Stimulated activated naive CD4-positive, alpha-beta T cell treated with Interleukin-2 at 50 U/mL for 16 hours (primary cell): ENCODE results near the gene ACOT12.
"Not testable (repeated sequence)": the region's sequence is repeated elsewhere in the genome, so short reads cannot be mapped to it uniquely, and the experiment has no call there.

ENCODE experiments used
- DNase-seq: peaks from one replicate; lab custom pipeline; 2025; lab: John Stamatoyannopoulos, UW

ACOT12 gene

DNA sequence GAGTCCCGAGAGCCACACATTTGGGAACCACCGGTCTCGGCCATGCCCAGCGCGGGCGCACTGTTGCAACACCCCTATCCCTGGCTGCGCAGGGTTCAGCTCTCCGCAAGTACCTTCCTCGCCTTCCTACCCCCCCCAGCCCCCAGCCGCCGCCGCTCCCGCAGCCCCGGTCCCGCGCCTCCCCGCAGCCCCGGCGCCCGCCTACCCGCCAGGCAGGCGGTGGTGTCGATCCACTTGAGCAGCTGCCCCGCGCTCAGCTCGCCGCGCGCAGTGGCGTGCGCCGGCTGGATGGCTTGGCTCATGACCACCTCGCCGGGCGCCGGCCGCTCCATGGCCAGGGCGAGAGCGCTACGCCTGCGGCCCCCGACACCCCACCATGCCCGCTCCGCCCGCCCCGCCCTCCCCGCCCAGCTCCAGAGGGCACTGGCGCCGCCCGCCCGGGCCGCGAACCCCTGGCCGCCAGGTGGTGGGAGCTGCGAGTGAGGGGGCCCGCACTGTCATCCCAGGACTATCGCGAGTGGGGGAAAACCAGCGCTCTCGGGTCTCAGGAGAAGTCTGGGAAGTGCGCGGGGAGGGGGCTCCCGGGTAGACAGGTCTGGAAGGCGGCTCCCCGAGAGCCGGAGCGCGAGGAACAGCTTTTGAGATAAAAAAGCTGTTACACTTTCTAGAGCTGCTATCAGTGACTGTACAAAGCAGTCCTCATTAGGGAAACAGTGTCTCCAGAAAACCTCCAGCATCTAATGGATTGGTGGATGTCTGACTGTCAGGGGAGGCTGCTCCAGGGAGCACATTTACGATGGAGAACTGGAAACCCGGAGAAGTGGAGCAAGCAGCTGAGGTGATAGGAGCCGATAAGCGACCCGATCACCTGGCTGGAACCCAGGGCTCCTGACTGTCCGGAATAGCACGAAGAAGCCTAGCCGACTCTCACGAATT lies at the start of gene ACOT12:
Gene ACOT12, minus strand, starts transcription at position 352 of the 936 bp plus-strand sequence. Its CDS starts 20 bp downstream, at position 332.
- no peak for DNase-seq

DNA sequence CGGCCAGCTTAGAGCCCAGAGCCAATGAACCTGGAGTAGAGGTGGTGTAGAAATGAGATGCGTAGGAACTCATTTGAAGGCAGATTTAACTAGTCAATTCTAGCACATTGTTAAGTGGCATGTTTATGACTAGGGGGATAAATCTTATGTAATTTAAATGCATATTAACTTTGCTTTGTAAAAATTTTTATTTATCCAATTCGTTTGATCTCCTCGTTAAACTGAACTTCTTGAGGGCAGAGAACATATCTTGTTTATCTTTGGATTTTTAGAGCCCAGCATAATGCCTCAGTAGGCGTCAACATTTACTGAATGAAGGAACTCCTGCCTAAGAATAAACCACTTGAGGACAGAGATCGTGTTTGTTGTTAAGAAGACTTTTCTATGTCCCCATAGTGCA lies 41.1 kb upstream of the ACOT12 start:
- no peak for DNase-seq

DNA sequence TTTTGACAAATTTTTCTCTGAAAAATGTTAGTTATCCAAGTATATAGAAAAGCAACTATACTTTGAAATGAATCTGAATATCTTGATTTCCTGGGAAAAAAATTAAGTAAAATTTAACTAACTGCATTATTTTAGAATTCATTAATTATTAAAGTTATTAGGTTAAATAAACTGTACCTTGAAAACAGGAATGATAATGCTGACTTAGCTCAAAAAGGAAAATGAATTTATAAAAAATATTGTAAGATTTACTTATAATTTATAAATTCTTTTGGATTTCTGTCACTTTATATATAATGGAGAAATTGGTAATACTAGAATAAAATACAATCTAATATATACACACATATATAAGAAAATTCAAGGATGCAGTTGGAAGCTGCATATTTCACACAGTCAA lies 36.1 kb upstream of the ACOT12 start:
- DNase-seq: no peak

DNA sequence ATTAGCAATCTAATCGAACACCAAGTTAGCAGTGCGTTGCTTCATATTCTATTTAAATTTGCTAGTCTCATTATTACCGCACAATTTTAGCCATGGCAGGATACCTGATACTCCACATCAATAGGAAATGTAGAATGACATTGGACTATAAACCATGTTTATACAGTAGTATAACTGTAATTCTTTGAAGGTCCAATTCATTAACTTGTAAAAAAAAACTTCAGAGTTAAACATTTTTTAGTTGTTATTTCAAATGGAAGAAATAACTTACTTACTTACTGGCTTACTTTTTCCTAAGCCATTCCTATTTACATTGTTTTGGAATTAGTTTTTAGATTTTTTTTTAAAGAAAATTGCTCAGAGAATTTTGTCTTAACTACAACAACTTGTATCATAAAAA lies 35.4 kb upstream of the ACOT12 start:
- no peak for DNase-seq

DNA sequence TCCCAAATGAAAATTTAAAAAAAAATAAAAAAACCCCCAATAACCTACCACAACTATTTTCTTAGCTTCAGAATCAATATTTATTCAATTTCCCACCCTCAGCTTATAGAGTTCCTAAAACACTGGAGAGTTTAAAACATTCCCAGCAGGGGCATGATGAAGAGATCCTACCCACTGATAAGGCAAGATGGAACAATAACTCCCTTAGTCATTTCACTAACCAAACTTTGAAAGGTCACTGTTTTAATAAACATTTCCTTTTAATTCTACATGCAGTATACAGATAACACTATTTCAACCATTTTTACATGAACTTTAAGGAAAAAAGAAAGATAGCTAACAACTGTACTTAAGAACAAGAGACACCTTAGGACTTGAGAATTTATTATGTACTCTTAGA lies 34.9 kb upstream of the ACOT12 start:
- no peak for DNase-seq

DNA sequence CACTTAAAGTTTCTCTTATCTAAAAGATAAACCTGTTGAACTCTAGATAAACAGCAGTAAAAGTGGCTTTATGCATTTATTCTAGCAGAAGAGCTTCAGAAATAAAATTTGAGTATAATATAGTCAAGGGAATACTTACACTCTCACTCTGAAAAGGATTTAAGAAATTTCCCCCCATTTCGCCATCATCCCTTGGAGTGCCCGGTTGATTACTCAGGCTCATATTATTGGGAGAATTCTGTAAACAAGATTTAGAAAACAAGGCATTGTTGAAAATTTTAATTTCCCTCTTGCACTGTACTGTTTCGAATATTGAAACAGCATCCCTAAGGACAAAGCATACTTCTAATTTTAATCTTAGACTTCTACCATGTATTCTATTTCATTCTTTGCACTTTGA lies 34.5 kb upstream of the ACOT12 start:
- no peak for DNase-seq

DNA sequence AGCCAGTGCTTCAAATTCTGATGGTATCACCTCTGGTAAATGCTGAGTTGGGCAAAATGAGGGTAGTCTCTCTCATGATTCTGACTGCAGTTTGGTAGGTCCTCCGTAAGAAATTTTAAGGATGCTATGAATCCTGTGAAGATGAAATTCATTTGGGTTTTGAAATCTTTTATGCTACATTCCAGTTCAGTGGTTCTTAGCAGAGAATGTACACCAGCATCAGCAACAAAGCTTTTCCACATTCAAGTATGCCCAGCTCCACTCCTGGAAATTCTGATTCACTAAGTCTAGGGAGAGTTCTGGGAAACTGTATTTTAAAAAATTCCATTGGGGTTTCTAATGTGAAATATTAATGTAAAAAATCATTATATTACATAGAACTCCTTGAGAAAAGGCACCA lies 33.6 kb upstream of the ACOT12 start:
- no peak for DNase-seq

DNA sequence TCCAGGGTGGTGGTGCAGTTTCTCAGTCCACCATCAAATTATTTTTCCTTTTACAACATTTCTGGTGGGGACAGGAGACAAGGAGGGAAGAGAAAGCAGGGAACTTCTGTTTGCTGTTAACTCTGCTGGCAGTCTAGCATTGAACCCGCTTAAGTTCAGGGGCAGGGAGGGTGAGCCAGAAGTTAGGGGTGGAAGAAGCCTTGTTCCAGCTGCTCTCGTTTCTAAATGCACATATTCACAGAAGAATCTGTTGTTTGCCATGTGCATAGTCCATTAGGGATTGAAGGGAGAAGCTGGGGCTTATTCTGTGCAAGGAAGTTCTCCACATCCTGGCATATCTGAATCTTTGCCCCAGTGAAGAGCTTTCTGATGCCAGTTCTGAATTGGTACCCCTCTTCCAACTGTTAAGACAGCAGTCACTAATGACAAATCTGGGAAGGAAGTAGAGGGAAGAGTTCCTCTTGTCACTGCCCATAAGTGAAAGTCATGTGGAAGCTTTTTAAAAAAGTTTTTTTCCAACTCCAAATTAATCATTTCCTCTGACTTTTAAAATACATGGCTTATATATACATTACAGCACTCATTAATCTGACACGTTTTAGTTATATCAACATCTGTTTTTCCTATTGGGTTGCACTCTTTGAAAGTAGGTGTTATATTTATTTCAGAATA lies 32.6 kb upstream of the ACOT12 start:
- no peak for DNase-seq

DNA sequence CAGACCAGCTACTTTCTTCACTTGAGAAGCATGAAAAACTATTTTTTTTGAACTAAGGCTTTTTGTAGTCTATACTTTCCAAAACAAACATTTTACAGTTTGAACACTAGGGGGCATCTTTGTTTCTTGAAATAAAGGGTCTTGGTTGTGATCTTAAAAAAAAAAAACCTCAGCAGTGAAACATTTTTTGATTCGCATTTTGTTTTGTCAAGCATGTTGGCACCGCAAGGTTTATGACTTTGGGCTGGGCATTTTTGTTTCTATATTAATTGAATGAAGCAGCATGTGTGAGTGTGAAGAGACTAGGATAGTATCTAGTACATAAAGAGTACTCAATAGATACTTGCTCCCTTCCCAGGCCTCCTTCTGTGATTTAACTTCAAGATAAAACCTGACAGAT lies 31.6 kb upstream of the ACOT12 start:
- DNase-seq: no peak

DNA sequence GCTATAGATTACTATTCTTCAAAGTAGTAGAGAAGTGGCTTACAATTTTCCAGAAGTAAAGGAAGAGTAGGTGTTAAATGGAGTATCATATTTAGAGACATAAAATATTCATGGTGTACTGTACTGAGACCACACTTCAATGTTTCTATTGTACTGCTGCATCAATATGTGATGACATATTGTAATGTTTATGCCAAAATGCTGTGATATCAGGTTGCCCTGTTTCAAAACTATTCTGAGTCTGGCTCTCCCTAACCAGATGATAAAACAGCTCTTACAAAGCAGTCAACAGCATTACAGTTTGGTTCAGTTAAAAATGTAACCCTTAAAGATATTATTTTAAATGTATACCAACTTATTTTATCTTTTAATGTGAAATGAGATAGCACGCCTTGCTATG lies 30.8 kb upstream of the ACOT12 start:
- no peak for DNase-seq

DNA sequence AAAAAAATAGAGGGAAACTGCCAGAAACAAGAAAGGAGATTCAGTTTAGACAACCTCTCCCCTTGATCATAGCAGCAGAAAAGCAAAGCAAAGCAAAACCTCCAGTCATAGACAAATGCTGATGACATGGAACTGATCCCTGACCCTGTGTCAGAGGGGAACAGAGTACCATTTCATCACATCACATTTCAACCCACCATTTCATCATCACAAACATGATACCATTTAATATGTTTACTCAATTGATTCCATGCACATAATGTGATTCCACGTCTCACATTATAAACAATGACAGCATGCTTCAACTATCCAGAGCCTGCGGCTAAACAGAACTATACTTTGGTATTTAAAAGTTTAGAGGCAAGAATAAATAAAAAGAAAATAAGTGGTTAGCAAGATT lies 28.7 kb upstream of the ACOT12 start:
- no peak for DNase-seq

DNA sequence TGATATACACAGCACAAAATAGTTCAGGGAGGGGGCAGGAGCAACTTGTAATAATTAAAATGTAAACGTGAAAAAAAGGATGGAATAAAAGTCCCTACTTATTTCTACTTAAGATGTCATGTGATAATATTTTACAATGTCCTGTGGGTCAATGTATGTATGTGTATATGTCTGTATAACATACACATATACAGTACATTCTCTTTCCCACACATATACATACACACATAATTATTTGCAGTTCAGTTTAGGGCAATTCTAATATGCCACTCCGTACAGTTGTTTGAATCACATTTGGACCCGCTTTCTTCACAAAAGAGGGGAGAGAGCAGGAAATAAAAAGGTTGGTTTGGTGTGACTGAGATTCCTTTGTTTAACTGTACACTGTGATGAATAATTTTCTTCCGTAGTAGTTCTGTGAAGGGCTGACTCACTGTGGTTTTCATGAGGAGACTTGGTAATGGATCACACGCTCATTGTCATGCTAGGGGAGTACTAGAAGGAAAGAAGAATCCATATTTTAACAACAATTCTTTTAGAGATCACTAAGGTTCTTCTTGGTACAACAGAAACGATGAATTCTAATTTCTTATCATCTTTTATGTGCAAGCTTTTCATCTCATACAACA lies 26.2 kb upstream of the ACOT12 start:
- no peak for DNase-seq

DNA sequence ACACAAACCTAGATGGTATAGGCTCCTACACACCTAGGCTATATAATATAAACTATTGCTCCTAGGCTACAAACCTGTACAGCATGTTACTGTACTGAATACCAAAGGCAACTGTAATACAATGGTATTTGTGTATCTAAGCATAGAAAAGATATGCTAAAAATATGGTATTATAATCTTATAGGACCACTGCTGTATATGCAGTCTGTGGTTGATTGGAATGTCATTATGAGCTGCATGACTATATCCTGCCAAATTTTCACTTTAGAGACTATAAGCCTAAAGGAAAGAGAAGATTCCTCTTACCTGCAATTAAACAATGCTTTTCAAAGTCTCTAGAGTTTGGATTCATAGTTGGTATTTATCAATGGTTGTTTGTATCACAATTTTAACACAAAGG lies 24.7 kb upstream of the ACOT12 start:
- no peak for DNase-seq

DNA sequence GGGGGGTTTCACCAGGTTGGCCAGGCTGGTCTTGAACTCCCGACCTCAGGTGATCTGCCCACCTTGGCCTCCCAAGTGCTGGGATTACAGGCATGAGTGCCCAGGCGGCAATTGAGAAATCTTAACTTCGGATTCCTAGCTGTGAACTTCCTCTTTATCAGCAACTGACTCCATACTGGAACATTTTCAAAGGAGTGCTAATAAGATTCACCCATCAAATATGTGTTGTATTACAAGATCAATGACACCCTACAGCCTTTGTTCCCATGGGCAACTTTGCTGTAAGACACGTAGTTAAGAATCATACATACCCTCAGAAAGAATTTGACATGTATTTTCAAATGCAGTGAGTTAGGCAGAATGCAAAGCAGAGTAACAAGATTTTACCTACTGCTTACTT lies 23.1 kb upstream of the ACOT12 start:
- DNase-seq: no peak

DNA sequence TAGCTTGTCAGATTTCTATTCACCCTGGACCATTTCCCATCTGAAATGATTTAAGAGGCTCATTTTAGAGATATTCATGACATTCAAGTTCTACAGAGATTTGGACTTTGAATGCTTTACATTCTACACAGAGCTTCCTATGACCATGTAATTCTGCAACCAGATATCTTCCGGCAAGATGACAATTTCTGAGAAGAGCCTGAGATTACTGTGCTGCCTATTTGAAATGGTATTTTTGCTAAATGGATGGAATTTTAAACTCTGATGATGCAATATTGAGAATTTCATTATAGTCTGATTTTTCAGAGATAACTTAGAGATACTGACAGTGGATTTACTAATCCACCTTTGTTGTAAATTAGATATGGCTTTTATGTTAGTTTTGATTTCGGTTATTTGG lies 16.0 kb upstream of the ACOT12 start:
- DNase-seq: no peak

DNA sequence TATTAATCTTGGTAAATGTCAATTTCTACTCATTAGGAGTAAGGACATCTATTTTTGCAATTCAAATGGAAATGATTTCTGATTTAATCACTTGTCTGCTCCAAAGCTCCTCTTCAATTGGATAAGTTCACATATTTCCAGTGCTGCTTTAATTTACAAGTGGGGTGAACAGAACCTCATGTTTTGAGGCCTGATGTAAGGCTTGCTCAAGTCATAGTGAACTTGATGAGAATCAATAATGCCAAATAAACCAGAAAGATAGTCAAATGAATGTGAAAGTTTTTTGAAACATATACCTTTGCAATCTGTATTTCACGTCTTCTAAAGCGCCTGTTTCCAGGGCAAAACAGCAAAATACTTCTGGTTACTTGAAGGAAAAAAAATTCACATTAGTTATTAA lies 15.4 kb upstream of the ACOT12 start:
- no peak for DNase-seq

DNA sequence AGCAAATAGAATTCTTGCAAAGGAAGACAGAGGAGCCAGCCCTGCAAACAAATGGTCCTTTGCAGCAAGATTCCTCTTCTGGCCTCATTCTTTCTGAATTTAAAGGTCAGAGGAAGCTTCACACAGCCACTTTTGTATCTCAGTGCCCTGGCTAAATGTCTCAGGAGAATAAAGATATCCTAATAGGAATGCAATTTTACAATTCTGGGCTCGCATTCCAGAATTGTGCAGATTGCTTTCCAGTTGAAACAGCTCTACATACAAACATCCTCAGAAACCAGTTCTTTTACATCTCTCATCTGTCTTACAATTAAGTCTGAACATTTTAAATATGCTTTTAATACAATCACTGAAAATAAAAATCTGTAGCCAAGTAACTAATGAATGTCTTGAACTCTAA lies 14.6 kb upstream of the ACOT12 start:
- no peak for DNase-seq

DNA sequence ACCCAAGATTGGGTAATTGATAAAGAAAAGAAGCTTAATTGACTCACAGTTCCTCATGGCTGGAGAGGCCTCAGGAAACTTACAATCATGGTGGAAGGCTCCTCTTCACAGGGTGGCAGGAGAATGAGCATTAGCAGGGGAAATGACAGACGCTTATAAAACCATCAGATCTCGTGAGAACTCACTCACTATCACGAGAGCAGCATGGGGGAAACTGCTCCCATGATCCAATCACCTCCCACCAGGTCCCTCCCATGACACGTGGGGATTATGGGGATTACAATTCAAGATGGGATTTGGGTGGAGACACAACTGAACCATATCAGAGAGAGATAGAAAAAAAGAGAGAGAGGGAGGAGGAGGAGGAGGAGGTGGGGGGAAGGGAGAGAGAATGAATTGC lies 13.9 kb upstream of the ACOT12 start:
- not testable (repeated sequence) for DNase-seq

DNA sequence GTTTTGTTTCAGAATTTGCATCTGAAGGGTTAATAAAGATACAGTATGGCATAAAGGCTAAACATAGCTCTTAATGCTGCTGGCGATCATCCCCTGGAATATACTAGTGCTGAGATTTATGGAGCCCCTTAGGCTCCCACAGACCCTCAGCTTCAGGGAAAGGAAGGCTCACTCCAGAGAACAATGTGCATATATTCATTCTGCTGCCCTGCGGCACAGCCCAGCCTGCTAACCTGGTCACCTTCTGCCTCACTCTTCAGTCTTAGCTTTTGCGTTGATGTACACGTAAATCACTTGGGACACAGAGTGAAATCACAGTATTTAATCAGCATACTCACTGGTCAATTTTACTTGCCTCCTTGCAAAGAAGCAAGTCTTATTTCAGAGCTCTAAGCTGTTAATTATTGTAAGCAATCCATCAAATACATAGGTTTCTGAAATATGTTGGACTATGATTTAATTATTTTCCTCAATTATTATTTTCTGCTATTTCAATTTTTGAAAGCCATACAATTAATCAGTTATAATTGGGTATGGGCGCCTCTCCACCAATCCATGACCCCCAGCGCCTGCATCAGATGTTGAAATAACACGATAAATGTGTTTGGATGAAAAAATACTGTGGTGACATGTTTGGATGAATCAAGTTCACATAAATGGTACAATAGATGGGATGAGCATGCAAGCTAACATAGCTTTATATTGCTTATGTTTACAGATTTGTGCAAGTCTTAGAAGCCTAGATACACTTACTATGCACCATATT lies 11.4 kb upstream of the ACOT12 start:
- no peak for DNase-seq

DNA sequence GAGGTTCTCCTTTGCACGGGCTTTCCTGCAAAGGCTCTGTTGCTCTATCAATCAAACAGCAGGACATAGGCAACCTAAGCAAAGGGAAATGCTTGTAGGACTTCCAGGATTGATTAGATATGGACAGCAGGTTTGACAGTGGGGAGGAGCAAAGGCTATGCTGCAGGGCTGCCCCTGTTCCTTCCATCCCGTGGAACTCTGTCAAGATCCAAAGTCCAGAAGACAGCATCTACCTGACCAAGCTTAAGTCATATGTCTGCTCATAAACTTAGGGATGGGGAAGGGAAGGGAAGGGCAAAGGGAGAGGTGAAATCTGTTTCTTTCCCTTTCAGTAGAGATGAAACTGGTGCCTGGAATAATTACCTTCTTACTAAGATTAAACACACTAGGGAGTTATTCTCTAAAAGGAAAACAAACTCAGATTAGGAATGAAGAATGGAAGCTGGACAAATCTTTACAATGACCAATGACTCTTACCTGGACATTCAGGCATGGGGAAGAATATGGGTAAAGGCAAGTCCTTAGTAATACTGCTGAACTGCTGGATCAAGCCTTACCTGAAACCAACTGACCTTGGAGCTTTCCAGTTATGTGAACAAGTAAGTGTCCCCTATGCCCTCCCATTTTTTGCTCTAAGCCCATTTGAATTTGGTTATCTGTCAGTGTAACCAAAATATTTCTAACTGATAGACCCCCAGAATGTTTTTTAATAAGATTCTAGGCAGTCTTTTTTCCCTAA lies 8.4 kb upstream of the ACOT12 start:
- no peak for DNase-seq

DNA sequence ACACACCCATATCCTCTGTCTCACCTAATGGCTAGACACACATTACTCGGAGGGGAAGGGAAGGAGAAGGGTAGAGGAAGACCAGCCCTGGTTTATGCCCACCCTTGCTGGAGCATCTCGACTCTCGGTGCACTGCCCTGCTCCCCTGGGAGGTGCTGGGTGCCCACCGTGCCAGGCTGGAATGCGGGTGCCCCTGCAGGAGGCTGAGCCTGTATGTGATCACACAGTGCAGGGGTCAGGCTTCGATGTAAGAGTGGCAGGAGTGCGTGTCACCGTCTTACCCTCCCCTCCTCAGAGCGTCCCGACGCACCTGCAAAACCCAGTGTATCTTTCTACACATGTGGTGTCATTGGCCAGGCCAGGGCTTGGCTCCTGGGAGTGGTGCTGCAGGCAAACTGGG lies 7.3 kb upstream of the ACOT12 start:
- DNase-seq: no peak

DNA sequence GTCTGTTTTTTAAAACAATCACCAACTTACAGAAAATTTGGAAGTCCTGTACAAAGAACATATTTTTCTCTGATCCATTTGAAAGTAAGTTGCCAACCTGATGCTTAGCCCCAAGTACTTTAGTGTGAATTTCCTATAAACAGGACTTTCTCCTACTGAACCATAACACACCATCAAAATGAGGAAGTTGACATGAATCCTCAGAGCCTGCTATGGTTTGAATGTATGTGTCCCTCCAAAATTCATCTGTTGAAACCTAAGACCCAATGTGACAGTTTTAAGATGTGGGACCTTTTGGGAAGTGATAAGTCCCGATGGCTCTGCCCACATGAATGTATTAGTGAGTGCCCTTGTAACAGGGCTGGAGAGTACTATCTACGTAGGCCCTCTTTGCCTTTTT lies 6.4 kb upstream of the ACOT12 start:
- no peak for DNase-seq
